HAP-1 (cell line): ENCODE measurements around the gene PPP6R2.
"Not testable (repeated sequence)": the region's sequence is repeated elsewhere in the genome, so short reads cannot be mapped to it uniquely, and the experiment has no call there.

Experiments used
- DNase-seq, 2 experiments: peaks; one replicate each; pipeline ENCODE4 v3.0.0-alpha.2; 2016 to 2020; ENCODE audit warnings: low spot score in 2 of 2
- H3K27me3 ChIP-seq: fragments of 250-450 bp; sonication (Bioruptor Pico); 2 replicates; pipeline ENCODE4 v1.5.1; 2020; ENCODE audit warnings: low read depth, mild to moderate bottlenecking, moderate library complexity
- H3K36me3 ChIP-seq: fragments of 250-450 bp; sonication (Bioruptor Pico); replicated peaks from 2 replicates; pipeline ENCODE4 v1.5.1; 2020; ENCODE audit warnings: mild to moderate bottlenecking
- H3K4me1 ChIP-seq: fragments of 250-450 bp; sonication (Bioruptor Pico); 2 replicates; pipeline ENCODE4 v1.5.1; 2020; ENCODE audit warnings: mild to moderate bottlenecking
- H3K4me3 ChIP-seq: fragments of 250-450 bp; sonication (Bioruptor Pico); 2 replicates; pipeline ENCODE4 v1.5.1; 2020; ENCODE audit warnings: mild to moderate bottlenecking, moderate library complexity
- H3K9me3 ChIP-seq: fragments of 250-450 bp; sonication (Bioruptor Pico); 2 replicates; pipeline ENCODE4 v1.5.1; 2020; ENCODE audit warnings: mild to moderate bottlenecking, moderate library complexity
- in situ Hi-C: fragments of 300-500 bp; cut with MboI; formaldehyde crosslinking; loops from 3 replicates; pipeline ENCODE4 v1.14.3; 2020; ENCODE audit warnings: low sequenced_read_pairs, inconsistent platforms, mixed read lengths

PPP6R2 gene

GRCh38 chr22:50397371-50398060 is 54.4 kb downstream of the PPP6R2 start:
- peaks cover 21% of the 10 kb centered on the region for H3K36me3 ChIP-seq
- in situ Hi-C loops, H3K9me3 ChIP-seq, DNase-seq, H3K27me3 ChIP-seq, H3K4me3 ChIP-seq, H3K4me1 ChIP-seq: not testable (repeated sequence)

- Histone ChIP-seq H3K36me3 (peaks cover 17% of the 10 kb centered on the region), H3K27me3 (no peaks in the 10 kb centered on the region), H3K4me3 (no peak overlapping the region), H3K4me1 (no peaks in the 10 kb centered on the region), H3K9me3 (no peaks in the 10 kb centered on the region)
- no peak for DNase-seq
- in situ Hi-C loops, result no loop called here
Measured at GRCh38 chr22:50398831-50399648, 55.9 kb downstream of the PPP6R2 start.

- Histone ChIP-seq H3K36me3 (peaks cover 16% of the 10 kb centered on the region), H3K27me3 (no peaks in the 10 kb centered on the region), H3K4me3 (no peak overlapping the region), H3K9me3 (no peaks in the 10 kb centered on the region), H3K4me1 (no peaks in the 10 kb centered on the region)
- DNase-seq, result peak; percentile 43 to 57
- in situ Hi-C loops, result no loop called here
Measured at GRCh38 chr22:50399751-50400331, 56.7 kb downstream of the PPP6R2 start.

- Histone ChIP-seq H3K4me3 (no peak overlapping the region), H3K36me3 (peaks cover 14% of the 10 kb centered on the region), H3K9me3 (no peaks in the 10 kb centered on the region), H3K4me1 (no peaks in the 10 kb centered on the region), H3K27me3 (no peaks in the 10 kb centered on the region)
- no peak for DNase-seq
- in situ Hi-C loops, result no loop called here
Measured at GRCh38 chr22:50400406-50400805, 57.3 kb downstream of the PPP6R2 start.

- peaks cover 14% of the 10 kb centered on the region for H3K36me3 ChIP-seq
- in situ Hi-C loops, result no loop called here
- no peaks in the 10 kb centered on the region for H3K9me3 ChIP-seq
- H3K4me1 ChIP-seq, result no peaks in the 10 kb centered on the region
- DNase-seq, result no peak
- no peaks in the 10 kb centered on the region for H3K27me3 ChIP-seq
- H3K4me3 ChIP-seq, result no peak overlapping the region
Measured at GRCh38 chr22:50400931-50401330, 57.8 kb downstream of the PPP6R2 start.

GRCh38 chr22:50401907-50402306 is 58.8 kb downstream of the PPP6R2 start:
- no peak for DNase-seq
- Histone ChIP-seq H3K4me1 (no peaks in the 10 kb centered on the region), H3K36me3 (peaks cover 13% of the 10 kb centered on the region), H3K9me3 (no peaks in the 10 kb centered on the region), H3K27me3 (no peaks in the 10 kb centered on the region), H3K4me3 (no peak overlapping the region)
- in situ Hi-C loops, result no loop called here

- H3K4me1 ChIP-seq, result no peaks in the 10 kb centered on the region
Measured at GRCh38 chr22:50403701-50404101, 60.6 kb downstream of the PPP6R2 start.

GRCh38 chr22:50406416-50407170 is 63.5 kb downstream of the PPP6R2 start:
- Histone ChIP-seq H3K4me1 (no peaks in the 10 kb centered on the region), H3K36me3 (peaks cover 12% of the 10 kb centered on the region), H3K27me3 (no peaks in the 10 kb centered on the region), H3K9me3 (no peaks in the 10 kb centered on the region), H3K4me3 (no peak overlapping the region)
- no peak for DNase-seq
- in situ Hi-C loops, result no loop called here

More at GRCh38 chr22:50403701-50404101, 60.6 kb downstream of the PPP6R2 start:
- Histone ChIP-seq H3K9me3 (no peaks in the 10 kb centered on the region), H3K4me3 (no peak overlapping the region), H3K27me3 (no peaks in the 10 kb centered on the region), H3K36me3 (peaks cover 17% of the 10 kb centered on the region)
- in situ Hi-C loops, result no loop called here
- DNase-seq, result no peak

GRCh38 chr22:50408311-50408710 is 65.2 kb downstream of the PPP6R2 start:
- H3K27me3 ChIP-seq, result no peaks in the 10 kb centered on the region
- in situ Hi-C loops, result no loop called here
- H3K4me3 ChIP-seq, result no peak overlapping the region
- no peaks in the 10 kb centered on the region for H3K9me3 ChIP-seq
- H3K36me3 ChIP-seq, result peaks cover 12% of the 10 kb centered on the region
- no peaks in the 10 kb centered on the region for H3K4me1 ChIP-seq
- no peak for DNase-seq

GRCh38 chr22:50408954-50409353 is 65.8 kb downstream of the PPP6R2 start:
- peaks cover 12% of the 10 kb centered on the region for H3K36me3 ChIP-seq
- DNase-seq, in situ Hi-C loops, H3K9me3 ChIP-seq, H3K27me3 ChIP-seq, H3K4me1 ChIP-seq, H3K4me3 ChIP-seq: not testable (repeated sequence)

- H3K4me1 ChIP-seq, result no peaks in the 10 kb centered on the region
- H3K36me3 ChIP-seq, result peaks cover 50% of the 10 kb centered on the region
- H3K27me3 ChIP-seq, result no peaks in the 10 kb centered on the region
- H3K9me3 ChIP-seq, result no peaks in the 10 kb centered on the region
- no peak for DNase-seq
- H3K4me3 ChIP-seq, result no peak overlapping the region
- in situ Hi-C loops, result no loop called here
Measured at GRCh38 chr22:50414476-50415248, 71.5 kb downstream of the PPP6R2 start.

- Histone ChIP-seq H3K36me3 (peaks cover 57% of the 10 kb centered on the region), H3K4me1 (no peaks in the 10 kb centered on the region), H3K4me3 (no peak overlapping the region), H3K9me3 (no peaks in the 10 kb centered on the region), H3K27me3 (no peaks in the 10 kb centered on the region)
- DNase-seq, result no peak
- in situ Hi-C loops, result no loop called here
Measured at GRCh38 chr22:50415426-50415825, 72.3 kb downstream of the PPP6R2 start.

GRCh38 chr22:50416996-50417395 is 73.9 kb downstream of the PPP6R2 start:
- Histone ChIP-seq H3K36me3 (peaks cover 73% of the 10 kb centered on the region), H3K4me1 (no peaks in the 10 kb centered on the region), H3K4me3 (no peak overlapping the region), H3K9me3 (no peaks in the 10 kb centered on the region), H3K27me3 (no peaks in the 10 kb centered on the region)
- DNase-seq, result no peak
- in situ Hi-C loops, result no loop called here
